ENCODE data around the gene IFNL4.
"Not testable (repeated sequence)": the region's sequence is repeated elsewhere in the genome, so short reads cannot be mapped to it uniquely, and the experiment has no call there.

DNA sequence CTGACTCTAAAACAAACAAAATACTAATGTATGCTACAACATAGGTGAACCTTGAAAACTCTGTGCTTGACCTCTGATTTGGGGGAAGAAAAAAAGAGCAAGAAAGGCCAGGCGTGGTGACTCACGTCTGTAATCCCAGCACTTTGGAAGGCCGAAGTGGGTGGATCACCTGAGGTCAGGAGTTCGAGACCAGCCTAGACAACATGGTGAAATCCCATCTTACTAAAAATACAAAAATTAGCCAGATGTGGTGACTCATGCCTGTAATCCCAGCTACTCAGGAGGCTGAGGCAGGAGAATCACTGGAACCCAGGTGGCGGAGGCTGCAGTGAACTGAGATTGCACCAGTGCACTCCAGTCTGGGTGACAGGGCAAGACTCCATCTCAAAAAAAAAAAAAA lies 25.2 kb upstream of the IFNL4 start:
- TF ChIP-seq CTCF, EZH2 (IDR thresholded peaks at IDR 0.05): not testable (repeated sequence)

Data from neural progenitor cell (in vitro differentiated cells).